MCF 10A (cell line): ENCODE results near the gene ARMH3. TPM values are rescaled to one million over a fixed set of nuclear protein-coding genes. Genes with fewer than 3 reads are reported as not detected.
A peak's percentile ranks its signal among the peaks of the same experiment; 100 is the strongest.

Experiments used
- Bru-seq: library from RNA; stranded (reverse); fragments of 400-500 nt; gene quantifications from one replicate; lab custom pipeline; 2021; lab: Mats Ljungman, UMichigan
- BruChase-seq, 2 experiments: library from RNA; stranded (reverse); fragments of 400-500 nt; gene quantifications; one replicate each; lab custom pipeline; 2021; lab: Mats Ljungman, UMichigan
- BruUV-seq: library from RNA; stranded (reverse); fragments of 400-500 nt; replicated peaks from 2 replicates; lab custom pipeline; 2021; lab: Mats Ljungman, UMichigan
- CTCF ChIA-PET: fragments of 300-600 bp; sonication (Branson Sonifier 250); formaldehyde crosslinking; extraction: SDS; loops from one replicate; lab custom pipeline; 2021; ENCODE audit warnings: antibody characterized with exemption, inconsistent platforms; lab: Yijun Ruan, JAX
- POLR2A ChIA-PET: fragments of 300-600, 350-650 bp; sonication (Branson Sonifier 250); formaldehyde crosslinking; extraction: SDS; loops from one replicate; lab custom pipeline; 2020; ENCODE audit warnings: antibody characterized with exemption, inconsistent platforms; lab: Yijun Ruan, JAX
- DNase-seq: peaks from one replicate; pipeline ENCODE4 v3.0.0-alpha.2; 2018; ENCODE audit not compliant: unreplicated experiment
- H3K27ac Mint-ChIP-seq: one replicate; pipeline ENCODE4 v1.8.0; 2022; ENCODE audit warnings: mild to moderate bottlenecking, low read depth, mixed read lengths; ENCODE audit not compliant: unreplicated experiment
- H3K27me3 Mint-ChIP-seq: one replicate; pipeline ENCODE4 v1.8.0; 2022; ENCODE audit warnings: mixed read lengths; ENCODE audit not compliant: insufficient read depth, unreplicated experiment
- H3K36me3 Mint-ChIP-seq: one replicate; pipeline ENCODE4 v1.8.0; 2022; ENCODE audit warnings: mild to moderate bottlenecking, moderate library complexity, mixed read lengths; ENCODE audit not compliant: insufficient read depth, unreplicated experiment
- H3K4me1 Mint-ChIP-seq: one replicate; pipeline ENCODE4 v1.8.0; 2022; ENCODE audit warnings: mixed read lengths; ENCODE audit not compliant: insufficient read depth, unreplicated experiment
- H3K4me3 Mint-ChIP-seq: one replicate; pipeline ENCODE4 v1.8.0; 2022; ENCODE audit warnings: mild to moderate bottlenecking, moderate library complexity, mixed read lengths; ENCODE audit not compliant: unreplicated experiment
- H3K9me3 Mint-ChIP-seq: one replicate; pipeline ENCODE4 v1.8.0; 2022; ENCODE audit warnings: mixed read lengths; ENCODE audit not compliant: unreplicated experiment
- CTCF ChIP-seq: fragments of 200-600 bp; IDR thresholded peaks from one replicate; pipeline ENCODE4 v1.8.0; 2022; ENCODE audit warnings: antibody characterized with exemption, mild to moderate bottlenecking; ENCODE audit not compliant: unreplicated experiment
- intact Hi-C: fragments of 100-400 bp; cut with micrococcal nuclease; formaldehyde crosslinking; loops from 2 replicates; pipeline ENCODE4 v1.14.1; 2022
- long read RNA-seq: library from polyadenylated mRNA; stranded (forward); transcript quantifications from one replicate; pipeline ENCODE4 v2.0.0, GENCODE V29; 2022
- total RNA-seq: library from RNA; stranded (reverse); gene quantifications from 2 replicates; pipeline ENCODE4 v1.2.3, GENCODE V29; 2022

ARMH3 gene
- total RNA-seq = 17.6 and 18.9 TPM in 2 replicates
- percentile 73 among the genes with signal in this experiment for Bru-seq, nascent RNA
- percentile 69 among the genes with signal in this experiment for BruChase-seq, experiment 1, labeled RNA remaining after a 6-hour chase
- percentile 69 among the genes with signal in this experiment for BruChase-seq, experiment 2, labeled RNA remaining after a 2-hour chase
- long read RNA-seq, full-length matches to known transcripts = 7 of 26 reads
- long read RNA-seq, partial matches to known transcripts = 8 of 26 reads
- long read RNA-seq, other reads (novel, unspliced or antisense) = 11 of 26 reads

GRCh38 chr10:102055647-102056419 is at the start of gene ARMH3:
Gene ARMH3 (minus strand): TSS chr10:102056173. CDS start chr10:102040114, 16,059 bp downstream.
- TSS peak; percentile 36 for BruUV-seq
- CTCF ChIA-PET = interaction anchor here (0.6 to 4.4 kb wide), 6 partner anchors 18 to 799 kb away, joined by 3 to 25 read pairs (median 3); no protein-coding TSS in a partner anchor
- DNase-seq = peak; percentile 98
- Mint-ChIP-seq H3K27ac (peak within 1 kb of the TSS; percentile 89), H3K9me3 (no peaks in the 10 kb centered on the region), H3K36me3 (no peaks in the 10 kb centered on the region), H3K4me1 (peaks cover 24% of the 10 kb centered on the region), H3K27me3 (no peaks in the 10 kb centered on the region), H3K4me3 (peak within 1 kb of the TSS; percentile 92)
- POLR2A ChIA-PET = interaction anchor here (0.6 to 3.6 kb wide), 22 partner anchors 10 to 1877 kb away, joined by 3 to 19 read pairs (median 4); partner anchors contain the start of genes C10orf95, HPS6 and OGA
- intact Hi-C loops = loop anchor here (1.0 kb wide), 1 partner anchor 9 kb away; the partner anchor contains the start of gene HPS6
- TF ChIP-seq CTCF = no peak

GRCh38 chr10:102102421-102102820 is 46.4 kb upstream of the ARMH3 start:
- no peaks in the 10 kb centered on the region for H3K9me3 Mint-ChIP-seq
- intact Hi-C loops = no loop called here
- DNase-seq = no peak
- ChIA-PET POLR2A (interaction anchor here (1.7 to 5.9 kb wide), 2 partner anchors 11 to 12 kb away, joined by 6 to 33 read pairs; no protein-coding TSS in a partner anchor), CTCF (interaction anchor here (0.6 to 3.8 kb wide), 6 partner anchors 9 to 455 kb away, joined by 3 to 21 read pairs (median 4); no protein-coding TSS in a partner anchor)
- BruUV-seq = no TSS peak
- no peaks in the 10 kb centered on the region for H3K4me1 Mint-ChIP-seq
- TF ChIP-seq CTCF = no peak
- no peak overlapping the region for H3K27ac Mint-ChIP-seq
- H3K27me3 Mint-ChIP-seq = no peaks in the 10 kb centered on the region
- H3K36me3 Mint-ChIP-seq = peaks cover 11% of the 10 kb centered on the region
- H3K4me3 Mint-ChIP-seq = no peak overlapping the region

- intact Hi-C loops = no loop called here
- POLR2A ChIA-PET = interaction anchor here (1.7 to 5.9 kb wide), 2 partner anchors 10 to 13 kb away, joined by 6 to 33 read pairs; no protein-coding TSS in a partner anchor
Observed at GRCh38 chr10:102101152-102101551, 45.2 kb upstream of the ARMH3 start.

More at GRCh38 chr10:102101152-102101551, 45.2 kb upstream of the ARMH3 start:
- no peaks in the 10 kb centered on the region for H3K9me3 Mint-ChIP-seq
- H3K36me3 Mint-ChIP-seq = peaks cover 5% of the 10 kb centered on the region
- no peaks in the 10 kb centered on the region for H3K27me3 Mint-ChIP-seq
- no TSS peak for BruUV-seq
- H3K27ac Mint-ChIP-seq = no peak overlapping the region
- no peaks in the 10 kb centered on the region for H3K4me1 Mint-ChIP-seq
- no peak for TF ChIP-seq CTCF
- peak; percentile 44 for DNase-seq
- CTCF ChIA-PET = interaction anchor here (0.7 to 3.8 kb wide), 5 partner anchors 11 to 210 kb away, joined by 3 to 21 read pairs (median 3); no protein-coding TSS in a partner anchor
- no peak overlapping the region for H3K4me3 Mint-ChIP-seq
